ENCODE measurements around the gene PANX1.

The PANX1 gene

GRCh38 chr11:94196363-94196762, 67.7 kb downstream of the PANX1 start:
- ATAC-seq (replicated peaks) (no peak), DNase-seq (no peak)
- H3K27me3 Mint-ChIP-seq, result no peaks in the 10 kb centered on the region
- no peaks in the 10 kb centered on the region for H3K4me1 Mint-ChIP-seq
- no peaks in the 10 kb centered on the region for H3K9me3 Mint-ChIP-seq
- no peak overlapping the region for H3K4me3 Mint-ChIP-seq
- H3K27ac Mint-ChIP-seq, result no peak overlapping the region
- H3K36me3 Mint-ChIP-seq, result no peaks in the 10 kb centered on the region

GRCh38 chr11:94198718-94199117, 70.1 kb downstream of the PANX1 start:
- Mint-ChIP-seq H3K27ac (no peak overlapping the region), H3K36me3 (no peaks in the 10 kb centered on the region), H3K9me3 (no peaks in the 10 kb centered on the region), H3K27me3 (no peaks in the 10 kb centered on the region), H3K4me3 (no peak overlapping the region), H3K4me1 (no peaks in the 10 kb centered on the region)
- ATAC-seq (replicated peaks), result no peak
- DNase-seq, result no peak

- DNase-seq (no peak), ATAC-seq (replicated peaks) (no peak)
- Mint-ChIP-seq H3K27ac (no peak overlapping the region), H3K9me3 (no peaks in the 10 kb centered on the region), H3K36me3 (no peaks in the 10 kb centered on the region), H3K4me1 (no peaks in the 10 kb centered on the region), H3K27me3 (peaks cover 0 to 4% of the 10 kb centered on the region in 2 donors), H3K4me3 (no peak overlapping the region)
Measured at GRCh38 chr11:94199136-94200130, 70.8 kb downstream of the PANX1 start.

GRCh38 chr11:94201004-94201465, 72.4 kb downstream of the PANX1 start:
- Mint-ChIP-seq H3K27me3 (peaks cover 0 to 13% of the 10 kb centered on the region in 2 donors), H3K27ac (no peak overlapping the region), H3K4me3 (no peak overlapping the region), H3K4me1 (no peaks in the 10 kb centered on the region), H3K36me3 (no peaks in the 10 kb centered on the region), H3K9me3 (no peaks in the 10 kb centered on the region)
- ATAC-seq (replicated peaks) (no peak), DNase-seq (no peak)

- Mint-ChIP-seq H3K27ac (no peak overlapping the region), H3K4me3 (no peak overlapping the region), H3K27me3 (peaks cover 0 to 18% of the 10 kb centered on the region in 2 donors), H3K4me1 (no peaks in the 10 kb centered on the region), H3K9me3 (peaks cover 2 to 4% of the 10 kb centered on the region in 2 donors), H3K36me3 (no peaks in the 10 kb centered on the region)
- ATAC-seq (replicated peaks) (no peak), DNase-seq (no peak)
Measured at GRCh38 chr11:94203070-94203469, 74.4 kb downstream of the PANX1 start.

- Mint-ChIP-seq H3K27ac (no peak overlapping the region), H3K4me1 (no peaks in the 10 kb centered on the region), H3K9me3 (peaks cover 6 to 10% of the 10 kb centered on the region in 2 donors), H3K27me3 (peaks cover 0 to 10% of the 10 kb centered on the region in 2 donors), H3K4me3 (no peak overlapping the region), H3K36me3 (no peaks in the 10 kb centered on the region)
- no peak for DNase-seq
- ATAC-seq (replicated peaks), result no peak
Measured at GRCh38 chr11:94211261-94211830, 82.7 kb downstream of the PANX1 start.

GRCh38 chr11:94212898-94213297, 84.3 kb downstream of the PANX1 start:
- no peak for DNase-seq
- Mint-ChIP-seq H3K4me1 (peaks cover 0 to 6% of the 10 kb centered on the region in 2 donors), H3K4me3 (no peak overlapping the region), H3K27me3 (peaks cover 0 to 5% of the 10 kb centered on the region in 2 donors), H3K36me3 (no peaks in the 10 kb centered on the region), H3K27ac (no peak overlapping the region), H3K9me3 (peaks cover 5 to 10% of the 10 kb centered on the region in 2 donors)
- no peak for ATAC-seq (replicated peaks)

GRCh38 chr11:94217705-94218104, 89.1 kb downstream of the PANX1 start:
- Mint-ChIP-seq H3K27me3 (peaks cover 0 to 5% of the 10 kb centered on the region in 2 donors), H3K27ac (no peak overlapping the region), H3K9me3 (peaks cover 9 to 21% of the 10 kb centered on the region in 2 donors), H3K4me3 (no peak overlapping the region), H3K4me1 (peaks cover 0 to 6% of the 10 kb centered on the region in 2 donors), H3K36me3 (peaks cover 3 to 7% of the 10 kb centered on the region in 2 donors)
- DNase-seq (no peak), ATAC-seq (replicated peaks) (no peak)

- peaks cover 3 to 7% of the 10 kb centered on the region in 2 donors for H3K36me3 Mint-ChIP-seq
- no peak overlapping the region for H3K27ac Mint-ChIP-seq
- H3K4me1 Mint-ChIP-seq, result peaks cover 0 to 6% of the 10 kb centered on the region in 2 donors
- H3K27me3 Mint-ChIP-seq, result peaks cover 0 to 5% of the 10 kb centered on the region in 2 donors
- DNase-seq (no peak), ATAC-seq (replicated peaks) (no peak)
- H3K4me3 Mint-ChIP-seq, result no peak overlapping the region
- H3K9me3 Mint-ChIP-seq, result peaks cover 9 to 23% of the 10 kb centered on the region in 2 donors
Measured at GRCh38 chr11:94218372-94218771, 89.7 kb downstream of the PANX1 start.

- H3K4me3 Mint-ChIP-seq, result no peak overlapping the region
- H3K9me3 Mint-ChIP-seq, result peaks cover 9 to 23% of the 10 kb centered on the region in 2 donors
- no peaks in the 10 kb centered on the region for H3K27me3 Mint-ChIP-seq
- DNase-seq, result no peak
- ATAC-seq (replicated peaks), result no peak
- peaks cover 3 to 7% of the 10 kb centered on the region in 2 donors for H3K36me3 Mint-ChIP-seq
- H3K4me1 Mint-ChIP-seq, result peaks cover 0 to 6% of the 10 kb centered on the region in 2 donors
- H3K27ac Mint-ChIP-seq, result no peak overlapping the region
Measured at GRCh38 chr11:94219771-94220170, 91.1 kb downstream of the PANX1 start.

GRCh38 chr11:94224078-94224477, 95.4 kb downstream of the PANX1 start:
- Mint-ChIP-seq H3K27ac (no peak overlapping the region), H3K27me3 (no peaks in the 10 kb centered on the region), H3K9me3 (peaks cover 7 to 20% of the 10 kb centered on the region in 2 donors), H3K36me3 (peaks cover 3 to 5% of the 10 kb centered on the region in 2 donors), H3K4me3 (no peak overlapping the region), H3K4me1 (no peaks in the 10 kb centered on the region)
- no peak for DNase-seq
- no peak for ATAC-seq (replicated peaks)

Data from stimulated activated naive B cell treated with anti-CD40 and anti-IgM and Interleukin-4, amounts not matched to agents 10 μg/mL and 1 μg/mL and 100 μg/mL, for 72 hours (primary cell).